Common myeloid progenitor, CD34-positive (primary cell): Measurements from ENCODE around the gene GSTA3.
"Not testable (repeated sequence)": the region's sequence is repeated elsewhere in the genome, so short reads cannot be mapped to it uniquely, and the experiment has no call there.

Experiments
- CTCF ChIA-PET: fragments of 350-600 bp; sonication (Branson Sonifier 250); formaldehyde crosslinking; loops from one replicate; lab custom pipeline; 2021; ENCODE audit warnings: antibody characterized with exemption; lab: Charles Lee
- POLR2A ChIA-PET: fragments of 350-600 bp; sonication (Branson Sonifier 250); formaldehyde crosslinking; loops from one replicate; lab custom pipeline; 2021; ENCODE audit warnings: antibody characterized with exemption; lab: Charles Lee
- DNase-seq, 3 donors: peaks; one replicate each; pipeline versions ENCODE4 v3.0.0 to v3.0.0-alpha.2; 2013
- H3K27ac ChIP-seq, 2 experiments: 1 replicate in 1 of 2; 2 replicates in 1 of 2; pipeline ENCODE4 v1.7.0; 2013; ENCODE audit warnings: inconsistent platforms in 2 of 2, low read length in 2 of 2, mild to moderate bottlenecking in 2 of 2, low read depth in 1 of 2, moderate library complexity in 1 of 2; ENCODE audit not compliant: severe bottlenecking in 2 of 2, insufficient read depth in 1 of 2, poor library complexity in 1 of 2
- H3K27me3 ChIP-seq, 5 experiments: replicated peaks in 2 of 5; 1 replicate in 3 of 5; 2 replicates in 2 of 5; pipeline versions ENCODE4 v1.6.1 to v1.7.0; 2013; ENCODE audit warnings: low read length in 4 of 5, mild to moderate bottlenecking in 2 of 5, moderate library complexity in 2 of 5, inconsistent platforms in 1 of 5; ENCODE audit not compliant: insufficient read depth in 5 of 5, control insufficient read depth in 4 of 5
- H3K36me3 ChIP-seq, 4 experiments: 1 replicate in 2 of 4; 2 replicates in 2 of 4; pipeline versions ENCODE4 v1.6.1 to v1.7.0; 2013; ENCODE audit warnings: low read length in 3 of 4, control low read depth in 1 of 4, mild to moderate bottlenecking in 1 of 4; ENCODE audit not compliant: control insufficient read depth in 4 of 4, insufficient read depth in 4 of 4
- H3K4me1 ChIP-seq, 4 experiments: 1 replicate in 3 of 4; 2 replicates in 1 of 4; pipeline versions ENCODE4 v1.6.1 to v1.7.1; 2013; ENCODE audit warnings: low read length in 3 of 4, mild to moderate bottlenecking in 3 of 4, control low read depth in 1 of 4, inconsistent platforms in 1 of 4, moderate library complexity in 1 of 4; ENCODE audit not compliant: control insufficient read depth in 4 of 4, insufficient read depth in 4 of 4; ENCODE audit errors: control extremely low read depth in 1 of 4
- H3K4me3 ChIP-seq, 7 experiments: 1 replicate in 4 of 7; 2 replicates in 3 of 7; pipeline versions ENCODE4 v1.5.1 to v1.7.0; 2013; ENCODE audit warnings: mild to moderate bottlenecking in 7 of 7, low read length in 6 of 7, moderate library complexity in 6 of 7, inconsistent platforms in 2 of 7, low read depth in 2 of 7, control low read depth in 1 of 7; ENCODE audit not compliant: insufficient read depth in 4 of 7, control insufficient read depth in 1 of 7; ENCODE audit errors: extremely low read depth in 1 of 7
- H3K9me3 ChIP-seq, 5 experiments: 1 replicate in 4 of 5; 2 replicates in 1 of 5; pipeline versions ENCODE4 v1.6.1 to v1.7.1; 2013; ENCODE audit warnings: low read length in 4 of 5, mild to moderate bottlenecking in 2 of 5, inconsistent platforms in 1 of 5, low read depth in 1 of 5, moderate library complexity in 1 of 5; ENCODE audit not compliant: control insufficient read depth in 4 of 5, insufficient read depth in 2 of 5; ENCODE audit errors: control extremely low read depth in 1 of 5
- WGBS: methylation state at CpG from one replicate; pipeline ENCODE4 v1.1.5; 2013; ENCODE audit not compliant: insufficient coverage; 5-methylcytosine and 5-hydroxymethylcytosine counted together

Gene GSTA3

DNA sequence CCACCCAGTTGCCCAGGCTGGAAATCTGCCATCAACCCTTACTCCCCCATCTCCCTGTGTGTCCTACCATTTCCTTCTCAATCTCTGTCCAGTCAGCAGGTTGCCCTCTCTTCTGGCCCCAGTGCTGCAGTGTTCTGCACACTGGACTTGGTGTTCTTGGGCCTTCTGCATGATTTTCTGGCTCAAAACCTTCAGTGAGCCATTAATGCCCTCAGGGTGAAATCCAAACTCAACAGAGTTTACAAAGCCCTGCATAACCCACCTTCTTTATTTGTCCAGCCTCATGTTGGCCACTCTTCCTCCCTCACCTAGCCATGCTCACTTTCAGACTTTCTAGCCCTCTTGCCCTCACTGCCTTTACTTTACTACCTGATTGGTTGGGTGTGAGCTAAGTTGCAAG is 5.0 kb upstream of the GSTA3 start:
- H3K27me3 ChIP-seq, result no peaks in the 10 kb centered on the region
- H3K27ac ChIP-seq, result no peak overlapping the region
- H3K36me3 ChIP-seq, result no peaks in the 10 kb centered on the region
- H3K9me3 ChIP-seq, result peaks cover 0 to 3% (median 0%) of the 10 kb centered on the region in 5 experiments
- ChIA-PET POLR2A (no interaction called here), CTCF (no interaction called here)
- H3K4me1 ChIP-seq, result no peaks in the 10 kb centered on the region
- no peak for DNase-seq
- no peak overlapping the region for H3K4me3 ChIP-seq

- Histone ChIP-seq H3K36me3 (no peaks in the 10 kb centered on the region), H3K27me3 (no peaks in the 10 kb centered on the region), H3K9me3 (peaks cover 0 to 3% (median 0%) of the 10 kb centered on the region in 5 experiments), H3K4me3 (no peak overlapping the region), H3K4me1 (no peaks in the 10 kb centered on the region), H3K27ac (no peak overlapping the region)
- WGBS, result 81% methylated on average over 2 of the region's 4 CpGs
- ChIA-PET POLR2A (no interaction called here), CTCF (no interaction called here)
- DNase-seq, result peak in 1 of 3 donors; percentile 13
Measured at GRCh38 chr6:52910091-52910490, 593 bp upstream of the GSTA3 start.

- Histone ChIP-seq H3K27ac (no peak overlapping the region), H3K9me3 (no peaks in the 10 kb centered on the region), H3K4me1 (no peaks in the 10 kb centered on the region), H3K36me3 (no peaks in the 10 kb centered on the region), H3K27me3 (no peaks in the 10 kb centered on the region), H3K4me3 (no peak overlapping the region)
- ChIA-PET POLR2A (no interaction called here), CTCF (no interaction called here)
- no peak for DNase-seq
- 93% methylated on average over 2 of the region's 3 CpGs for WGBS
Measured at GRCh38 chr6:52909131-52909530, 367 bp downstream of the GSTA3 start.

DNA sequence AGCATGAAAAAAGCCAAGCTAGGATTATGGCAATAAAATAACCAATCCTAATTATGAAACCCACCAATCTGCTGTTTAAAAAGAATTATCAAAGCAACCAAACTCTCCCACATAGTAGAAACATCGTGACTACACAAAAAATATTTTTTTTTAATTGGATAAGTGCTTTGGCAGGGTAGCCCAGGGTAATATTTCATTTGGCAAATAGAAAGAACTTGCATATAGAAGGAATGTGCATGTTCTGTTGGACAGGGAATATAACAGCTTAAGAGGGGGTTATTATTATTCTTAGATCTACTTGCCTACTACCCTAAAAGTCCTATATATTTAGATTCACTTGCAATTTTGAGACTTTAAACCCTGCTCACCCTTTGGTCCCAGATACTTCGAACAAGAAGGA is 972 bp downstream of the GSTA3 start:
- POLR2A ChIA-PET, result no interaction called here
- Histone ChIP-seq H3K4me3 (no peak overlapping the region), H3K36me3 (no peaks in the 10 kb centered on the region), H3K27me3 (no peaks in the 10 kb centered on the region), H3K27ac (no peak overlapping the region), H3K9me3 (no peaks in the 10 kb centered on the region), H3K4me1 (no peaks in the 10 kb centered on the region)
- CTCF ChIA-PET, result interaction anchor here (0.6 kb wide), 1 partner anchor 10 kb away, joined by 4 read pairs; no protein-coding TSS in a partner anchor
- DNase-seq, result no peak
- WGBS, result no CpG with 5 or more reads among the region's 2 CpGs

- 100% methylated on average over 4 of the region's 6 CpGs for WGBS
- CTCF ChIA-PET, result no interaction called here
Measured at GRCh38 chr6:52904562-52905279, 4.8 kb downstream of the GSTA3 start.

DNA sequence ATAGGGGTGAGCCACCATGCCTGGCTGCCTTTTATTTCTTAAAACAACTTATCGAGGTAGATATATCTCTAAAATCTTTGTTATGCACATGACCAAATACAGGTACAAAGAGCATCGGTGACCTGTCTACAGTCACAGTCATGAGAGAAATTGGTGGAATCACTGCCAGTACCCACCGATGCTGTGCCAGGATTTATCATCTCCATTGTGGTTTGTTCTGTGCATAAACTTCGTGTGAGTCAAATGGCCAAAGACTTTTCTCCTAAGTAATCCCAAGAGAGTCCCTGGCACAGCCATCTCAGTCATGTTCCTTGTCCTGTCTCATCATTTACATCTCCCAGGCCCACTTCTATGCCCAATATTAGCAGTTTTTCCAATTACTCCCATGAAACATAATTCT is 9.0 kb downstream of the GSTA3 start:
- no peak for DNase-seq
- H3K36me3 ChIP-seq, result no peaks in the 10 kb centered on the region
- H3K27me3 ChIP-seq, result no peaks in the 10 kb centered on the region
- no peaks in the 10 kb centered on the region for H3K4me1 ChIP-seq
- ChIA-PET POLR2A (no interaction called here), CTCF (no interaction called here)
- H3K4me3 ChIP-seq, result no peak overlapping the region
- peaks cover 0 to 3% (median 0%) of the 10 kb centered on the region in 5 experiments for H3K9me3 ChIP-seq
- no peak overlapping the region for H3K27ac ChIP-seq
- 98% methylated on average over 4 of the region's 4 CpGs for WGBS

More at GRCh38 chr6:52904562-52905279, 4.8 kb downstream of the GSTA3 start:
- H3K9me3 ChIP-seq, result no peaks in the 10 kb centered on the region
- H3K4me3 ChIP-seq, result no peak overlapping the region
- no peaks in the 10 kb centered on the region for H3K4me1 ChIP-seq
- no peaks in the 10 kb centered on the region for H3K36me3 ChIP-seq
- no peak overlapping the region for H3K27ac ChIP-seq
- H3K27me3 ChIP-seq, result no peaks in the 10 kb centered on the region
- POLR2A ChIA-PET, result no interaction called here
- DNase-seq, result no peak

DNA sequence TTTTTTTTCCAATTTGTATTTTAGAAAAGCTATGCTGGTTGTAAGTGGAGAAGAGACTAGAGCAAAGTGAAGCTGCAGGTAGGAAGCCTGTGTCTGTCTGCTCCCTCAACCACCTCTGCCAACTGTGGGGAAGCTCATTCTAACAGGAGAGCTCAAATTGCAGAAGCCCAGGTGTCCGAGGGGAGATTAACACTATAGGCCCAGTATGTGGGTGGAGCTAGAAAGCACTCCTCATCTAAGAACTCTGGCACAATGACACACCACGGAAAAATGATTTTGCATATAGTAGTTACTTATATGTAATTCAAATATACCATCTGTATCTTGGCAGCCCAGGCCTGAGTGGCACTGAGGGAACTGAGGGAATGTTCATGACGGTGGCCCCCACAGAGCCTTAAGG is 13.7 kb downstream of the GSTA3 start:
- H3K4me3 ChIP-seq, H3K9me3 ChIP-seq, H3K4me1 ChIP-seq, CTCF ChIA-PET, DNase-seq, POLR2A ChIA-PET, H3K27me3 ChIP-seq, H3K27ac ChIP-seq, H3K36me3 ChIP-seq: not testable (repeated sequence)
- whole genome bisulfite sequencing, result 100% methylated on average over 1 of the region's 3 CpGs
